ENCODE results near the gene HTT.

- TF ChIP-seq JUND (IDR thresholded peaks at IDR 0.05; ENCODE audit: low read depth, low read length): no peak
- no peak for TF ChIP-seq SIN3A (IDR thresholded peaks at IDR 0.05; ENCODE audit: low read depth, low read length)
- TF ChIP-seq E2F4 (IDR thresholded peaks at IDR 0.05; ENCODE audit: low read depth, low read length): no peak
- no peak for TF ChIP-seq ZNF274 (IDR thresholded peaks at IDR 0.05; ENCODE audit: insufficient read depth, insufficient read length)
Observed at GRCh38 chr4:3177905-3178304, 103.4 kb downstream of the HTT start.

Data from GM12878 (cell line).